HEK293 (cell line): ENCODE data around the gene PLEKHG4.

Experiments
- ATF2 ChIP-seq: fragments of 450-650 bp; formaldehyde crosslinking; IDR thresholded peaks from 2 replicates; pipeline ENCODE4 v1.5.1; 2016; ENCODE audit warnings: missing biosample characterization, missing genetic modification characterization, low read depth
- ELK4 ChIP-seq: IDR thresholded peaks from 2 replicates; pipeline ENCODE4 v1.6.1; 2011; ENCODE audit warnings: mild to moderate bottlenecking, low read depth, low read length, borderline replicate concordance
- HIC1 ChIP-seq: fragments of 450-650 bp; formaldehyde crosslinking; IDR thresholded peaks from 2 replicates; pipeline ENCODE4 v1.5.1; 2016; ENCODE audit warnings: missing biosample characterization, missing genetic modification characterization
- PRDM6 ChIP-seq: fragments of 450-650 bp; formaldehyde crosslinking; IDR thresholded peaks from 2 replicates; pipeline ENCODE4 v1.5.1; 2017; ENCODE audit warnings: missing biosample characterization, missing genetic modification characterization
- SP7 ChIP-seq: fragments of 450-650 bp; formaldehyde crosslinking; IDR thresholded peaks from 2 replicates; pipeline ENCODE4 v1.5.1; 2016; ENCODE audit warnings: missing biosample characterization, missing genetic modification characterization
- ZBTB11 ChIP-seq: fragments of 450-650 bp; formaldehyde crosslinking; conservative IDR thresholded peaks from 2 replicates; pipeline ENCODE4 v1.5.1; 2016; ENCODE audit warnings: low read depth, missing biosample characterization, missing genetic modification characterization
- ZNF174 ChIP-seq: fragments of 450-650 bp; formaldehyde crosslinking; IDR thresholded peaks from 2 replicates; pipeline ENCODE4 v1.5.0; 2017; ENCODE audit warnings: missing biosample characterization, mild to moderate bottlenecking, missing genetic modification characterization
- ZNF211 ChIP-seq: fragments of 450-650 bp; formaldehyde crosslinking; IDR thresholded peaks from 2 replicates; pipeline ENCODE4 v1.5.1; 2016; ENCODE audit warnings: low read depth, missing biosample characterization, missing genetic modification characterization
- ZNF26 ChIP-seq: fragments of 450-650 bp; formaldehyde crosslinking; IDR thresholded peaks from 2 replicates; pipeline ENCODE4 v1.5.1; 2016; ENCODE audit warnings: missing biosample characterization, missing genetic modification characterization
- ZNF362 ChIP-seq: fragments of 450-650 bp; formaldehyde crosslinking; IDR thresholded peaks from 2 replicates; pipeline ENCODE4 v1.5.1; 2016; ENCODE audit warnings: missing biosample characterization, missing genetic modification characterization
- ZNF394 ChIP-seq: fragments of 450-650 bp; formaldehyde crosslinking; IDR thresholded peaks from 2 replicates; pipeline ENCODE4 v1.5.1; 2016; ENCODE audit warnings: missing biosample characterization, missing genetic modification characterization, mild to moderate bottlenecking, moderate library complexity, borderline replicate concordance
- ZNF398 ChIP-seq: fragments of 450-650 bp; formaldehyde crosslinking; IDR thresholded peaks from 2 replicates; pipeline ENCODE4 v1.5.1; 2017; ENCODE audit warnings: missing biosample characterization, missing genetic modification characterization
- ZNF488 ChIP-seq: fragments of 450-650 bp; formaldehyde crosslinking; IDR thresholded peaks from 2 replicates; pipeline ENCODE4 v1.5.1; 2016; ENCODE audit warnings: missing biosample characterization, missing genetic modification characterization
- ZNF555 ChIP-seq: fragments of 450-650 bp; formaldehyde crosslinking; conservative IDR thresholded peaks from 2 replicates; pipeline ENCODE4 v1.5.1; 2017; ENCODE audit warnings: missing biosample characterization, mild to moderate bottlenecking, missing genetic modification characterization, inconsistent platforms
- ZNF596 ChIP-seq: fragments of 450-650 bp; IDR thresholded peaks from 2 replicates; pipeline ENCODE4 v1.5.0; 2018; ENCODE audit warnings: missing biosample characterization, mild to moderate bottlenecking, missing genetic modification characterization, moderate library complexity
- ZNF664 ChIP-seq: fragments of 450-650 bp; formaldehyde crosslinking; IDR thresholded peaks from 2 replicates; pipeline ENCODE4 v1.5.1; 2016; ENCODE audit warnings: missing biosample characterization, missing genetic modification characterization
- ZNF701 ChIP-seq: fragments of 450-650 bp; formaldehyde crosslinking; IDR thresholded peaks from 2 replicates; pipeline ENCODE4 v1.5.1; 2016; ENCODE audit warnings: missing biosample characterization, missing genetic modification characterization
- ZNF747 ChIP-seq: fragments of 450-650 bp; formaldehyde crosslinking; IDR thresholded peaks from 2 replicates; pipeline ENCODE4 v1.5.1; 2016; ENCODE audit warnings: missing biosample characterization, missing genetic modification characterization
- ZSCAN5A ChIP-seq: fragments of 450-650 bp; formaldehyde crosslinking; IDR thresholded peaks from 2 replicates; pipeline ENCODE4 v1.5.1; 2016; ENCODE audit warnings: missing biosample characterization, missing genetic modification characterization

PLEKHG4 gene

GRCh38 chr16:67279296-67280089 is at the start of gene PLEKHG4 (continued):
- TF ChIP-seq ATF2 (tag by site-specific recombination) (no peak), ELK4 (no peak), ZNF488 (tag by site-specific recombination) (no peak), SP7 (no peak), ZNF362 (tag by site-specific recombination) (no peak), ZNF394 (tag by site-specific recombination) (no peak), ZNF555 (tag by site-specific recombination) (no peak), HIC1 (no peak; the same call in 1 of the 2 replicates), ZBTB11 (tag by site-specific recombination) (peak; percentile 12; the same call in 1 of the 2 replicates), ZNF26 (no peak), ZNF664 (tag by site-specific recombination) (no peak), ZNF211 (tag by site-specific recombination) (no peak), ZNF596 (tag by site-specific recombination) (peak; percentile 61; the same call in 1 of the 2 replicates), ZNF174 (tag by site-specific recombination) (peak; percentile 85), ZSCAN5A (tag by site-specific recombination) (peak; percentile 77; the same call in 1 of the 2 replicates), ZNF747 (no peak), ZNF701 (tag by site-specific recombination) (no peak), ZNF398 (tag by site-specific recombination) (peak; percentile 57), PRDM6 (tag by site-specific recombination) (no peak)
